ENCODE results near the gene DHX15.

DHX15 gene

GRCh38 chr4:24547979-24548378, 36.4 kb downstream of the DHX15 start:
- DNase-seq (ENCODE audit: insufficient read length, low spot score) (no peak), FAIRE-seq (no peak)
- TF ChIP-seq CTCF (IDR thresholded peaks at IDR 0.05; ENCODE audit: insufficient read depth, missing control alignments) = no peak

GRCh38 chr4:24544208-24544988, 40.0 kb downstream of the DHX15 start:
- no peak for DNase-seq (ENCODE audit: insufficient read length, low spot score)
- no peak for TF ChIP-seq CTCF (IDR thresholded peaks at IDR 0.05; ENCODE audit: insufficient read depth, missing control alignments)

GRCh38 chr4:24537025-24537424, 47.3 kb downstream of the DHX15 start:
- TF ChIP-seq CTCF (IDR thresholded peaks at IDR 0.05; ENCODE audit: insufficient read depth, missing control alignments) = no peak
- FAIRE-seq = no peak
- no peak for DNase-seq (ENCODE audit: insufficient read length, low spot score)

More at GRCh38 chr4:24544208-24544988, 40.0 kb downstream of the DHX15 start:
- FAIRE-seq = peak; percentile 11

GRCh38 chr4:24535399-24535798, 49.0 kb downstream of the DHX15 start:
- FAIRE-seq = no peak
- DNase-seq (ENCODE audit: insufficient read length, low spot score) = no peak
- TF ChIP-seq CTCF (IDR thresholded peaks at IDR 0.05; ENCODE audit: insufficient read depth, missing control alignments) = no peak

- no peak for TF ChIP-seq CTCF (IDR thresholded peaks at IDR 0.05; ENCODE audit: insufficient read depth, missing control alignments)
- DNase-seq (ENCODE audit: insufficient read length, low spot score) (no peak), FAIRE-seq (no peak)
Observed at GRCh38 chr4:24533364-24533763, 51.0 kb downstream of the DHX15 start.

- DNase-seq (ENCODE audit: insufficient read length, low spot score) (no peak), FAIRE-seq (peak; percentile 16)
- no peak for TF ChIP-seq CTCF (IDR thresholded peaks at IDR 0.05; ENCODE audit: insufficient read depth, missing control alignments)
Observed at GRCh38 chr4:24529555-24529954, 54.8 kb downstream of the DHX15 start.

GRCh38 chr4:24527371-24527770, 57.0 kb downstream of the DHX15 start:
- TF ChIP-seq CTCF (IDR thresholded peaks at IDR 0.05; ENCODE audit: insufficient read depth, missing control alignments) = no peak
- no peak for FAIRE-seq
- no peak for DNase-seq (ENCODE audit: insufficient read length, low spot score)
